Measurements from ENCODE around the gene LRP1.

The LRP1 gene

DNA sequence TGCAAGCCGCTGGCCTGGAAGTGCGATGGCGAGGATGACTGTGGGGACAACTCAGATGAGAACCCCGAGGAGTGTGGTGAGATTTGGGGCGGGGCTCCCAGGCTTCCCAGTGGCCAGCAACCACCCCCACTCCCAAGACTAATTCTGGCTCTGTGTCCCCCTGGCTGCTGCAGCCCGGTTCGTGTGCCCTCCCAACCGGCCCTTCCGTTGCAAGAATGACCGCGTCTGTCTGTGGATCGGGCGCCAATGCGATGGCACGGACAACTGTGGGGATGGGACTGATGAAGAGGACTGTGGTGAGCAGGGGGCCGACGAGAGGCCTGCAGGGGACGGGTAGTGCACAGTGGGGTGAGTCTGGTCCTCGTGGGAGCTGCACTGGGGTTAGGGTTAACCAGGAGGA is 76.2 kb downstream of the LRP1 start:
- H3K27me3 ChIP-seq (ENCODE audit: control insufficient read depth, insufficient read depth, low read length): no peaks in the 10 kb centered on the region
- no peak overlapping the region for H3K9ac ChIP-seq (ENCODE audit: low read depth, low read length)
- no peaks in the 10 kb centered on the region for H3K9me3 ChIP-seq (replicated peaks; ENCODE audit: low read length)
- H3K4me2 ChIP-seq (ENCODE audit: low read length): no peak overlapping the region
- no peak overlapping the region for H3K4me3 ChIP-seq (ENCODE audit: low read length)
- peaks cover 92% of the 10 kb centered on the region for H3K36me3 ChIP-seq (ENCODE audit: insufficient read depth, low read length)
- H3K4me1 ChIP-seq (ENCODE audit: control insufficient read depth, insufficient read depth, low read length): peaks cover 7% of the 10 kb centered on the region

DNA sequence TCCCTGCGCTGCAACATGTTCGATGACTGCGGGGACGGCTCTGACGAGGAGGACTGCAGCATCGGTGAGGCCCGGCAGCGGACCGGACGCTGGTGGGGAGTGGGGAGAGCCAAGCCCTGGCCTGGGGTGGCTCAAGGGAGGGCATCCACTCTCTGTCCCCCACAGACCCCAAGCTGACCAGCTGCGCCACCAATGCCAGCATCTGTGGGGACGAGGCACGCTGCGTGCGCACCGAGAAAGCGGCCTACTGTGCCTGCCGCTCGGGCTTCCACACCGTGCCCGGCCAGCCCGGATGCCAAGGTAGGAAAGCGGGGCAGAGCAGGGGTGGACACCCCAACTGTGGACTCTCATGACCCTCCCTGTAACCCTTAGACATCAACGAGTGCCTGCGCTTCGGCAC is 76.9 kb downstream of the LRP1 start:
- Histone ChIP-seq H3K36me3 (ENCODE audit: insufficient read depth, low read length) (peaks cover 92% of the 10 kb centered on the region), H3K4me1 (ENCODE audit: control insufficient read depth, insufficient read depth, low read length) (peaks cover 7% of the 10 kb centered on the region), H3K9me3 (replicated peaks; ENCODE audit: low read length) (no peaks in the 10 kb centered on the region), H3K27me3 (ENCODE audit: control insufficient read depth, insufficient read depth, low read length) (no peaks in the 10 kb centered on the region), H3K4me2 (ENCODE audit: low read length) (no peak overlapping the region), H3K4me3 (ENCODE audit: low read length) (no peak overlapping the region), H3K9ac (ENCODE audit: low read depth, low read length) (no peak overlapping the region)

DNA sequence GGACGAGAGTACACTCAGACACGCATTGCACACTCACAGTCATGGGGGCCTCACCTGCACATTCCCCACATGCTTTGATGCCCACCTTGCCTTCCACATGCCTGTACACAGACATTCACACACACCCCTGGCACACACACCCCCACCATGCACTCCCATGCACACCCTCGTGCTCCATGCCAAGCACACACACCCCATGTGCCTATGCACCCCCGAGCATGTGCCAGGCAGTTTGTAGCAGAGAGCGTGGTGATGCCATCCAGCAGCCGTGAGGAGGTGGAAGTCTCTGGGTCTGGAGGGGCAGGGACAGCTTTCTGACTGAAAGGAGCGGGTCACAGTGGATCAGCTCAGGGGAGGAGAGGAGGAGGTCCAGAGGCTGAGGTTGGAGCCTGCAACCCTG is 77.6 kb downstream of the LRP1 start:
- Histone ChIP-seq H3K4me1 (ENCODE audit: control insufficient read depth, insufficient read depth, low read length) (peaks cover 7% of the 10 kb centered on the region), H3K36me3 (ENCODE audit: insufficient read depth, low read length) (peaks cover 93% of the 10 kb centered on the region), H3K9me3 (replicated peaks; ENCODE audit: low read length) (no peaks in the 10 kb centered on the region), H3K4me3 (ENCODE audit: low read length) (no peak overlapping the region), H3K4me2 (ENCODE audit: low read length) (no peak overlapping the region), H3K27me3 (ENCODE audit: control insufficient read depth, insufficient read depth, low read length) (no peaks in the 10 kb centered on the region), H3K9ac (ENCODE audit: low read depth, low read length) (no peak overlapping the region)

DNA sequence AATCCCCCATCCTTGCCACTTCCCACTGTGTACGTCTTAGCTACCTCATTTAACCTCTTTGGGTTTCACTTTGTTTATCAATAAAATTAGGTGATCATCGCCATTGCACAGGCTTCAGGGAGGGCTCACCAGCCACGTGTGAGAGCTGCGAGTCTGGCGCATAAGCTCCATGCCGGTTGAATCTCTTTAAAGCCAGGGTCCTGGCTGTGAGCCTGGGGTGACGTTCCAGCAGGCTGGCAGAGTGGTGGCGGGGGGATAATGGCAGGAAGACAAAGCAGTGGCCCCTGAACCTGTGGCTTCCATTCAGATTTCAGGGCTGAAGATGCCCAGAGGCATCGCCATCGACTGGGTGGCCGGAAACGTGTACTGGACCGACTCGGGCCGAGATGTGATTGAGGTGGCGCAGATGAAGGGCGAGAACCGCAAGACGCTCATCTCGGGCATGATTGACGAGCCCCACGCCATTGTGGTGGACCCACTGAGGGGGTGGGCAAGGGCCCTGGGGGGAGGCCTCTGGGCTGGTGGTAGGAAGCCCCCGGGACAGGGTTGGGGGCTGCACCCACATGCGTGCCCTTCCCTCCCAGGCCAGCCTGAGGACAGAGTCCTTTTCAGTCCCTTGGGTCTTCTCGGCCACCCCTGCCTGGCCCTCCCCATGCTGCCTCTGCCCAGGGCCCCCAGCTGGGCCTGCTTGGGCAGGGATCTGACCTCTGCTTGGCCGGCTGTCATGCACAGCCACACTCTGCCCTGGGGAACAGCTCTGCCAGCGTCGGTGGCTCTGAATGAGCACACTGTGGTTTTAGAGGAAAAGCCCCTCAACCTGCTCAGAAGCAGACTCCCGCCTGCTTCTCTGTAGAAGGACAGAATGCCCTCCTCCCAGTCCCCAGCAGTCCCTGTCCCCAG is 79.7 kb downstream of the LRP1 start:
- Histone ChIP-seq H3K27me3 (ENCODE audit: control insufficient read depth, insufficient read depth, low read length) (no peaks in the 10 kb centered on the region), H3K4me3 (ENCODE audit: low read length) (no peak overlapping the region), H3K36me3 (ENCODE audit: insufficient read depth, low read length) (peaks cover 91% of the 10 kb centered on the region), H3K9me3 (replicated peaks; ENCODE audit: low read length) (no peaks in the 10 kb centered on the region), H3K9ac (ENCODE audit: low read depth, low read length) (no peak overlapping the region), H3K4me1 (ENCODE audit: control insufficient read depth, insufficient read depth, low read length) (peaks cover 18% of the 10 kb centered on the region), H3K4me2 (ENCODE audit: low read length) (no peak overlapping the region)

DNA sequence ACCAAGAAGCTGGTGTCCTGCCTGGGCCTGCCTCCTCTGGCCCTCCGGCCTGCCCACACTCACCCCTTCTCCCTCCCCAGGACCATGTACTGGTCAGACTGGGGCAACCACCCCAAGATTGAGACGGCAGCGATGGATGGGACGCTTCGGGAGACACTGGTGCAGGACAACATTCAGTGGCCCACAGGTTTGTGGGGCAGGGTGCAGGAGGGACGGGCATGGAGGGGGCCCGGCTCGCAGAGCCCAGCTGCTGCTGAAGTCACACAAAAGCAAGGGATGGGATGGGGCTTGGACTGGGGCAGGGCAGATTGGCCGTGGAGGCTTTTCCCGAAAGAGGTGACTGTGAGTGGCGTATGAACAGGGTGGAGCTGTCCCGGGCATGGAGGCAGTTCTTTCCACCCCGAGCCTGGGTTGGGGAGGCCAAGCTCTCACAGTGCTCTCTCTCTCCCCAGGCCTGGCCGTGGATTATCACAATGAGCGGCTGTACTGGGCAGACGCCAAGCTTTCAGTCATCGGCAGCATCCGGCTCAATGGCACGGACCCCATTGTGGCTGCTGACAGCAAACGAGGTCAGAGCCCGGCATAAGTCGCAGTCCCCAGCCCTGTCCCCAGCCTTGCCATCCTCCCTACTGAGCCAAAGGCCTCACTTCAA is 80.5 kb downstream of the LRP1 start:
- no peak overlapping the region for H3K4me3 ChIP-seq (ENCODE audit: low read length)
- no peak overlapping the region for H3K9ac ChIP-seq (ENCODE audit: low read depth, low read length)
- no peak overlapping the region for H3K4me2 ChIP-seq (ENCODE audit: low read length)
- H3K27me3 ChIP-seq (ENCODE audit: control insufficient read depth, insufficient read depth, low read length): no peaks in the 10 kb centered on the region
- peaks cover 88% of the 10 kb centered on the region for H3K36me3 ChIP-seq (ENCODE audit: insufficient read depth, low read length)
- peaks cover 24% of the 10 kb centered on the region for H3K4me1 ChIP-seq (ENCODE audit: control insufficient read depth, insufficient read depth, low read length)
- H3K9me3 ChIP-seq (replicated peaks; ENCODE audit: low read length): no peaks in the 10 kb centered on the region

DNA sequence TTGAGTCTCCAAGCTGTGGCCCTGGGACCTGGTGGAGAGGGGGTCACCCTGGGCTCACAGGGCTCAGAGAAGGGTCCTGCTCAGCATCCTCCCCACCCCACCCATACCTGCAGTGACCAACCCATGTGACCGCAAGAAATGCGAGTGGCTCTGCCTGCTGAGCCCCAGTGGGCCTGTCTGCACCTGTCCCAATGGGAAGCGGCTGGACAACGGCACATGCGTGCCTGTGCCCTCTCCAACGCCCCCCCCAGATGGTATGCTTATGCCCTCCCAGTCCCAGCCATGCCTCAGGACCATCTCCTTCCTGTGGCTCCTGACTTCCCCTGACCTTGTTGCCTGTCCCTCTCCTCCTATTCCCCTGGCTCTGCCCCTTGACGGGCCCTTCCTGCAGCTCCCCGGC is 81.6 kb downstream of the LRP1 start:
- H3K9ac ChIP-seq (ENCODE audit: low read depth, low read length): no peak overlapping the region
- H3K4me1 ChIP-seq (ENCODE audit: control insufficient read depth, insufficient read depth, low read length): peaks cover 25% of the 10 kb centered on the region
- no peak overlapping the region for H3K4me3 ChIP-seq (ENCODE audit: low read length)
- no peaks in the 10 kb centered on the region for H3K27me3 ChIP-seq (ENCODE audit: control insufficient read depth, insufficient read depth, low read length)
- no peak overlapping the region for H3K4me2 ChIP-seq (ENCODE audit: low read length)
- H3K9me3 ChIP-seq (replicated peaks; ENCODE audit: low read length): no peaks in the 10 kb centered on the region
- peaks cover 82% of the 10 kb centered on the region for H3K36me3 ChIP-seq (ENCODE audit: insufficient read depth, low read length)

DNA sequence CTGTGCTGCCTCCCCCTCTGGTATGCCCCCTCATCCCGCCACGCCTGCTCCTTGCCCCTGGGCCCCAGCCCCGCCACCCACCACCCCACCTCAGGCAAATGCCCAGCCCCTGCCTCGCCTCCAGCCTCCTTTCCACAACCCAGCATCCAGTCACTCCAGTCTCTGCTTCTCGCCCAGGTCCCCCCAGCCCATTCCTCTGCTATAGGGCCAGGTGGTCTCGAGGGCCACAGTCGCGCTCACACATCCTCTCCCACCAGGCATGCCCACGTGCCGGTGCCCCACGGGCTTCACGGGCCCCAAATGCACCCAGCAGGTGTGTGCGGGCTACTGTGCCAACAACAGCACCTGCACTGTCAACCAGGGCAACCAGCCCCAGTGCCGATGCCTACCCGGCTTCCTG is 82.2 kb downstream of the LRP1 start:
- Histone ChIP-seq H3K36me3 (ENCODE audit: insufficient read depth, low read length) (peaks cover 76% of the 10 kb centered on the region), H3K9ac (ENCODE audit: low read depth, low read length) (no peak overlapping the region), H3K27me3 (ENCODE audit: control insufficient read depth, insufficient read depth, low read length) (no peaks in the 10 kb centered on the region), H3K4me3 (ENCODE audit: low read length) (no peak overlapping the region), H3K9me3 (replicated peaks; ENCODE audit: low read length) (no peaks in the 10 kb centered on the region), H3K4me2 (ENCODE audit: low read length) (no peak overlapping the region), H3K4me1 (ENCODE audit: control insufficient read depth, insufficient read depth, low read length) (peaks cover 28% of the 10 kb centered on the region)

DNA sequence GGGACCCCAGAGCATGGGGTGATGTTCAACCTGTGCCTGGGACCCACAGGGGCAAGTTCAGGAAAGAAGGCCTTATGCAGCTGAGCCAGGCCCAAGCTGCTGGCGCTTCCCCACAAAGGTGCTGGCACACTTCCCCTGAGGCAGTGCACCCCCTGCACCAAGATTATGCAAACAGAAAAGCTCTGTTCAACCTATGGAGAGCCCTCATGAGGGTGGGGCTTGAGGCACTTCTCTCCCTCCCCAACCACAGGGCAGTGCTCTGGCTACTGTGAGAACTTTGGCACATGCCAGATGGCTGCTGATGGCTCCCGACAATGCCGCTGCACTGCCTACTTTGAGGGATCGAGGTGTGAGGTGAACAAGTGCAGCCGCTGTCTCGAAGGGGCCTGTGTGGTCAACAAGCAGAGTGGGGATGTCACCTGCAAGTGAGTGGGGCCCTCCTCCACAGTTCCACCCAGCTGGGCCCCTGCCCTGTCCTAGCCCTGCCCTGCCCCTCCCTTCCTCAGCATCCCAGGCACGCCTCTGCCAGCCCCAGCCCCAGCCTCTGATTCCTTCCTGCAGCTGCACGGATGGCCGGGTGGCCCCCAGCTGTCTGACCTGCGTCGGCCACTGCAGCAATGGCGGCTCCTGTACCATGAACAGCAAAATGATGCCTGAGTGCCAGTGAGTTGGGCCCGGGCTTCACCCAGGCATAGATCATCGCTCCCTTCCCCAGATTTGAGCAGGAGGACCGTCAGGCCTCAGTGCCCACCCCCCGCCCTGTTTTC is 82.8 kb downstream of the LRP1 start:
- Histone ChIP-seq H3K9me3 (replicated peaks; ENCODE audit: low read length) (no peaks in the 10 kb centered on the region), H3K27me3 (ENCODE audit: control insufficient read depth, insufficient read depth, low read length) (no peaks in the 10 kb centered on the region), H3K4me3 (ENCODE audit: low read length) (no peak overlapping the region), H3K4me1 (ENCODE audit: control insufficient read depth, insufficient read depth, low read length) (peaks cover 34% of the 10 kb centered on the region), H3K9ac (ENCODE audit: low read depth, low read length) (no peak overlapping the region), H3K36me3 (ENCODE audit: insufficient read depth, low read length) (peaks cover 70% of the 10 kb centered on the region), H3K4me2 (ENCODE audit: low read length) (no peak overlapping the region)

DNA sequence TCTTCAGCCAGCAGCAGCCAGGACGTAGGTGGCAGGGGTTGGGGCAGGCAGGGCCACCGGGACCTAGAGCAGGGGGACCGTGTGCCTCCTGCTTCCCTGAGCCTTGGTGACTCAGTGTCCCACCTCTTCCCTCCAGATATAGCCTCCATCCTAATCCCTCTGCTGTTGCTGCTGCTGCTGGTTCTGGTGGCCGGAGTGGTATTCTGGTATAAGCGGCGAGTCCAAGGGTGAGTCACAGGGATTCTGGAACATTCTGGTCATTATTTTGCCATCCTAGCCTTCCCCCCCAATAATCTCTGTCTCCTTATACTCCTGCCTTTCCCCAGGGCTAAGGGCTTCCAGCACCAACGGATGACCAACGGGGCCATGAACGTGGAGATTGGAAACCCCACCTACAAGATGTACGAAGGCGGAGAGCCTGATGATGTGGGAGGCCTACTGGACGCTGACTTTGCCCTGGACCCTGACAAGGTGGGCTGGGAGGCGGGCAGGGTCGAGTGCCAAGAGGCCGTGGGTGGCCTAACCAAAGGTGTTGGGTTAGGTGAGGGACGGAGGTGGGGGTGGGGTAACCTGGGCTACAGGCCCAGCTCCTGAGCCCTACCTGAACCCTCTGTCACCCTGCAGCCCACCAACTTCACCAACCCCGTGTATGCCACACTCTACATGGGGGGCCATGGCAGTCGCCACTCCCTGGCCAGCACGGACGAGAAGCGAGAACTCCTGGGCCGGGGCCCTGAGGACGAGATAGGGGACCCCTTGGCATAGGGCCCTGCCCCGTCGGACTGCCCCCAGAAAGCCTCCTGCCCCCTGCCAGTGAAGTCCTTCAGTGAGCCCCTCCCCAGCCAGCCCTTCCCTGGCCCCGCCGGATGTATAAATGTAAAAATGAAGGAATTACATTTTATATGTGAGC is 83.8 kb downstream of the LRP1 start:
- Histone ChIP-seq H3K27me3 (ENCODE audit: control insufficient read depth, insufficient read depth, low read length) (no peaks in the 10 kb centered on the region), H3K4me2 (ENCODE audit: low read length) (no peak overlapping the region), H3K4me3 (ENCODE audit: low read length) (no peak overlapping the region), H3K9ac (ENCODE audit: low read depth, low read length) (no peak overlapping the region), H3K36me3 (ENCODE audit: insufficient read depth, low read length) (peaks cover 63% of the 10 kb centered on the region), H3K9me3 (replicated peaks; ENCODE audit: low read length) (no peaks in the 10 kb centered on the region), H3K4me1 (ENCODE audit: control insufficient read depth, insufficient read depth, low read length) (peaks cover 41% of the 10 kb centered on the region)

DNA sequence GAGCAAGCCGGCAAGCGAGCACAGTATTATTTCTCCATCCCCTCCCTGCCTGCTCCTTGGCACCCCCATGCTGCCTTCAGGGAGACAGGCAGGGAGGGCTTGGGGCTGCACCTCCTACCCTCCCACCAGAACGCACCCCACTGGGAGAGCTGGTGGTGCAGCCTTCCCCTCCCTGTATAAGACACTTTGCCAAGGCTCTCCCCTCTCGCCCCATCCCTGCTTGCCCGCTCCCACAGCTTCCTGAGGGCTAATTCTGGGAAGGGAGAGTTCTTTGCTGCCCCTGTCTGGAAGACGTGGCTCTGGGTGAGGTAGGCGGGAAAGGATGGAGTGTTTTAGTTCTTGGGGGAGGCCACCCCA is 84.4 kb downstream of the LRP1 start:
- Histone ChIP-seq H3K9me3 (replicated peaks; ENCODE audit: low read length) (no peaks in the 10 kb centered on the region), H3K27me3 (ENCODE audit: control insufficient read depth, insufficient read depth, low read length) (peaks cover 1% of the 10 kb centered on the region), H3K4me1 (ENCODE audit: control insufficient read depth, insufficient read depth, low read length) (peaks cover 44% of the 10 kb centered on the region), H3K4me3 (ENCODE audit: low read length) (no peak overlapping the region), H3K36me3 (ENCODE audit: insufficient read depth, low read length) (peaks cover 59% of the 10 kb centered on the region), H3K4me2 (ENCODE audit: low read length) (no peak overlapping the region), H3K9ac (ENCODE audit: low read depth, low read length) (no peak overlapping the region)

Measured in skeletal muscle satellite cell (primary cell).